DMS153 treated with DMSO at 0.1 percent for 48 hours (cell line): ENCODE data around the gene PCTP.

ENCODE experiments used
- DNase-seq: peaks from one replicate; lab custom pipeline; 2025; ENCODE audit not compliant: unreplicated experiment; lab: John Stamatoyannopoulos, UW

Gene PCTP

DNA sequence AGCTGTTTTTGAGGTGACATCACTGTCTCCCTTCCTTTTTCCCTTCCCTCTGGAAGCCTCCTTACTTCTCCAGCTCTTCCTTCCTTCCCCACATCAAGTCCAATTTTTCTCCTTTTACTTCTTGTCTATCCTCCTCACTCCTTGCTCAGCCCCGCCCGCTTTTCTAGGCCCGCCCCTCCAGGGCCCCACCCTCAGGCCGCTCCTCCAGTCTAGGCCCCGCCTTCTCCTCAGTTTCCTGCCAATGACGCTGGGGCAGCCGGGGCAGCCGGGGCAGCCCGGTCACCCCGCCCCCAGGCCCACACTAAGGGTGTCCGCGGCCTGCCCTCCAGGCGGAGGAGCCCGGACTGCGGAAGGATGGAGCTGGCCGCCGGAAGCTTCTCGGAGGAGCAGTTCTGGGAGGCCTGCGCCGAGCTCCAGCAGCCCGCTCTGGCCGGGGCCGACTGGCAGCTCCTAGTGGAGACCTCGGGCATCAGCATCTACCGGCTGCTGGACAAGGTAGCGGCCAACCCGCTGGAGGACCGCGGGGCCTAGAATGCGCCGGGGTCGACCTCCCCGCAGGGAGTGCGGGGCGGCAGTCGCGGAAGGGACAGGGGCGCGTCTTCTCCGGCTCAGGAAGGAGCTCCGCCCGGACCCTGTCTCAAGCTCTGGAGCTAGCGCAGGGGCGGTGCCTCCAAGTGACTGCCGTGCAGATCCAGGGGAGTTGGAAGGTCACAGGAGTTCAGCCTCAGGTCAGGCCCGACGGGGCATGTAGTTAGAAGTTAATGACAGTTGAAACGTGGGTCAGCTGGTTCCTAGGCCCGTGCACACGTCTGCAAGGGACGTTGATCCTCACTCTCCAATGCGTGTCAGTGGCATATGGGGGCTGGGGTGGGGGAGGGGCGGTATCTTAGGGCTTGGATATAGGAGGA is at the start of gene PCTP:
Gene PCTP (plus strand): TSS at position 302 of the 908 bp plus-strand sequence. CDS start 53 bp downstream, at position 355.
- peak; percentile 80 for DNase-seq

DNA sequence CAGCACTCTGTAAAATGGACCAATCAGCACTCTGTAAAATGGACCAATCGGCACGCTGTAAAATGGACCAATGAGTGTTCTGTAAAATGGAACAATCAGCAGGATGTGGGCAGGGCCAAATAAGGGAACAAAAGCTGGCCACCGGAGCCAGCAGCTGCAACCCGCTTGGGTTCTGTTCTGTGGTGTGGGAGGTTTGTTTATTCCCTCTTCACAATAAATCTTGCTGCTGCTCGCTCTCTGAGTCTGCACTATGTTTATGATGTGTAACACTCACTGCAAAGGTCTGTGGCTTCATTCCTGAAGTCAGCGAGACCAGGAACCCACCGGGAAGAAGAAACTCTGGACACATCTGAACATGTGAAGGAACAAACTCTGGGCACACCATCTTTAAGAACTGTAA is 48.7 kb upstream of the PCTP start:
- DNase-seq: no peak

DNA sequence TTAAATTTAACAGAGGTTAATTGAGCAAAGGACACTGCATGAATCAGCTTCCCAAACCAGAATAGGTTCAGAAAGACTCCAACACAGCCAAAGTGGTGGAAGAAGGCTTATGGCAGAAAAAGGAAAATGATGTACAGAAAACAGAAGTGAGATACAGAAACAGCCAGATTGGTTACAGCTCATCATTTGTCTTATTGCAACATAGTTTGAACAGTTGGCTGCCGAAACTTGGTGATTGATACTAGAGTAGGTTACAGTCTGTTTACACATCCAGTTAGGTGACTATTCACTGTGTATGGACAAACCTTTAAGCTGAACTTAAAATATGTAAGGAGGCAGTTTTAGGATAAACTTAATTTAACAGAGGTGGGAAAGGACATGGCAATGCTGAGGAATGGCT is 46.5 kb upstream of the PCTP start:
- no peak for DNase-seq

DNA sequence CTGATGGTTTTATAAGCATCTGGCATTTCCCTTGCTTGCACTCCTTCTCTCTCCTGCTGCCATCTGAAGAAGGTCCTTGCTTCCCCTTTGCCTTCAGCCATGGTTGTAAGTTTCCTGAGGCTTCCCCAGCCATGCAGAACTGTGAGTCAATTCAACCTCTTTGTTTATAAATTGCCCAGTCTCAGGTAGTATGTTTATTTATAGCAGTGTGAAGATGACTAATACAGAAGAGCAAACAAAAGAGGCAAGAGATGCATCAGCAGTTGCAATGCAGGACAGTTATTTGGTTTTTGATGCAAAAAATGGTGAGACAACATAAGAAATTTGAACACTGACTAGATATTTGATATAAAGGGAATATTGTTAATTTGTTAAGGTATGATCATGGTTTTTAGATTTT is 45.0 kb upstream of the PCTP start:
- DNase-seq: peak; percentile 20

DNA sequence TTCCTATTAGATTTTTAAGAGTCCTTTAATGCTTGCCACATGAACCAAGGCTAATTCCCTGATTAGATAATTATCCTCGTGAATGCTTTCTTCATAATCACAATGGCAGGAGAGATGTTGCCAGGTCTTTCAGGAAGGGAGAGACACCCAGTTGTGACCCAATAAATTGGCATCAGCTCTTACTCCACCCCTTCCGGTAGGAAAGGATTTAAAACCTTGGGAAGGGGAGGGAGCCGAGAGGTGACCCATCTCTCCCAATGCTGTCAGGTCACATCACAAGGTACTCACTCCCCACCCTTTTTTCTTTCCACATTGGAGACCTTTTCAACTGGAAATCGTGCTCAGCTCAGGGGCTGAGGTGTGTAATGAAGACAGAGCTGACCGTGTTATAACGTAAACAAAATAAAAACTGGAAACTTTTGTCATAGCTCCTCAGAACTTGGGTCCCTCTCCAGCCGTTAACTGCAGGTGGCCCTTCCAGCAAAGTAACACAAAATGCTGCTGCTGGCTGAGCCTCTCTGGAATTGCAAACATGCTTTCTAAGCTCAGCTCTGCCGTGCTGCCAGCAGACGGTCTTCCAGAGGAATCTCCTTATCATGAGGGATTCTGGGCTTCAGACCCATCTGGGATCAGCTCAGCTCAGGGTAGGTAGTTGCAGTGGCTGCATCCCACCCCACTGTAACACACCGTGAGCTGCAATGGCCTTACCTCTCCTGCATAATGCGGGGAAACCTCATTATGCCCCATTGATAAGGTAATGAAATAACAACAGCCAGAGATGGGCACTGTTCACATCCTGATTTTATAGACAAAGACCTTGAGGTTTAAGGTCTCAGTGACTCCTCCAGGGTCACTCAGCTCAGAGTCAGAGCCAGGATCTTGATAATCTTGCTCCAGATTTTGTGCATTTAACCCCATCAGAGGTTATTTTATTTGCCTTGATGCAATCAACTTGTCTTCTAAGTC is 43.8 kb upstream of the PCTP start:
- DNase-seq: no peak

DNA sequence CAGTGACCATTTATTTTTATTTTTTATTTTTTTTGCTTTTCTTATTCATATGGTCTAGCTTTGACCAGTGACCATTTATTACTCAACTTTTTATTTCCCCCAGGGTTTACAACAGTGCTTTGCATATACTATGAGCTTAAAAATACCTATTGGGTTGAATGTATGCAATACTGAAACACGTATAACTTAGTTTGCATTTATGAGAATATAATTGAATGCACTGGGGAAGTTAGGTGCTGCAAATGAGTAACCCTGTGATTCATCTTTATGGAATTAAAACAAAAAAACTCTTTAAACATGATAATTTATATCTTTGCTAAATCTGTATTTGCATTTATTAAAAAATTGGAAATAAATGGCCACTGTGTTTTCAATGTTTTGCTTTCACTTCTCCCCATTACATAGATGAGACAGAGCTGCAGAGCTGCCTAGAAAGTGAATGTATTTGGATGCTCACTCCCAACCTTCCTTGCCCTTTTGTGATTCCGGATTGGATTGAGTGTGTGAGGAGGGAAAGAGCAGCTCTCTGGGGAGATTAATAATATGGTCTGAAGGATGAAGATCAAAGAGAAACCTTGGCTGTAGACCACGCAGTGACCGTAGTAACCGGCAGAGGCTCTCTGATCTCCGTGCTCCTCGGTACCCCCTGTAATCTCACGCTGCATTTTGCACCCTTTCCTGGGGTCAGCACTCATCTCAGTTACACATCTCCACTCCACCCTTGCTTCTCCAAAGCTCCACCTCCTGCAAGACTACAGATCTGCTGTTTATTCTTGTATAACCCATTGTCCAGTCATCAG is 42.5 kb upstream of the PCTP start:
- no peak for DNase-seq

DNA sequence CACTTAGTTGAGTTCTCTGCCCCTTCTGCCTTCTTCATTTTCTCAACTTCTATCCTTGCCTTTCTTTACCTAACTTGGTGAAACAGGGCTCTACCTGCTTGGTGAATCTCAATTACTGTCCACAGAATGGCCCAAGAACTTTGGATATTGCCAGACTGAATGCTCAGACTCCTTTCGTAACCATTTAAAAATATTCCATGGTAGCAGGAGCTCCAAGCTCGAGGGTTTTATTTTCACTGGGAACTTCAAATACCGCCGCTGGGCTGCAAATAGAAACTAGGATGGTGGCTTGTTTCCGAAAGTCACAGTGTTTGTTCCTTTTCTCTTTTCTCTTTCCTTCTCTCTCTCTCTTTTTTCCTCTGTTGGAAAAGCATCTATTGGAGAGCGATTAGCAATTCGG is 41.4 kb upstream of the PCTP start:
- no peak for DNase-seq

DNA sequence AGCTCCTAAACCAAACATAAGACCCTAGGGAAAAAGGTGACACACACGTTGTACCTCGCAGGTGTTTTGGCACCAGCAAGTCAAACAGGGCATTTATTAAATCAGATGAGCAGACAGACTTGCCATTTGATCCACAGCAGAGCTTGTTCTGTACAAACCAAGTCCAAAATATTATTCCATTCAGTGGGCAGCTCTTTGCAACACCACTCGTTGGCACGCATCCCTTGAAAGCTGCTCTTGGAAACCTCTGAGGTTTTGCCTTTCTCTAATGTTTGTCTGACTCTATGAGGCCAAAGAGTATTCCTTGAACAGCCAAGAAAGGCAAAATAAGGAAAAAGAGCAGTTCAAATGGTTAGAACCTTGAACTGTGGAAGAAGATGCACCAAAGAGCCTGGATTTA is 40.9 kb upstream of the PCTP start:
- DNase-seq: peak; percentile 28

DNA sequence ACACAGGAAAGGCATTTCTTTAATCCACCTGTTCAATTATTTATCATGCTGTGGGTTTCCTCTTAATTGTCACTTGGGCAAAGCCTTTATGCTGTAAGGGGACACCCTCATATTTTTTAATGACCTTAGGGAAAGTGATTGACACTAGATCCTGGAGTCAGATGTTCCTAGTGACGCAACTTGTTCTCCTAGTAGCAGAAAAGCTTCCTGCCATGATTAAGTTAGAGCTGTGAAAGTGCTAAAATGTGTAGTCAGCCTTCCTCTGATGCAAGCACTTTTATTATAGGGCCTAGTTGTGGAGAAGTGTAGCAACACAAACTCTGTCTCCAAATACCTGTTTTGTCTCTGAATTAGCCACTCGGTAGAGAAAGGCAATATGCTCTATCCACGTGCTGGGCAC is 40.4 kb upstream of the PCTP start:
- peak; percentile 64 for DNase-seq

DNA sequence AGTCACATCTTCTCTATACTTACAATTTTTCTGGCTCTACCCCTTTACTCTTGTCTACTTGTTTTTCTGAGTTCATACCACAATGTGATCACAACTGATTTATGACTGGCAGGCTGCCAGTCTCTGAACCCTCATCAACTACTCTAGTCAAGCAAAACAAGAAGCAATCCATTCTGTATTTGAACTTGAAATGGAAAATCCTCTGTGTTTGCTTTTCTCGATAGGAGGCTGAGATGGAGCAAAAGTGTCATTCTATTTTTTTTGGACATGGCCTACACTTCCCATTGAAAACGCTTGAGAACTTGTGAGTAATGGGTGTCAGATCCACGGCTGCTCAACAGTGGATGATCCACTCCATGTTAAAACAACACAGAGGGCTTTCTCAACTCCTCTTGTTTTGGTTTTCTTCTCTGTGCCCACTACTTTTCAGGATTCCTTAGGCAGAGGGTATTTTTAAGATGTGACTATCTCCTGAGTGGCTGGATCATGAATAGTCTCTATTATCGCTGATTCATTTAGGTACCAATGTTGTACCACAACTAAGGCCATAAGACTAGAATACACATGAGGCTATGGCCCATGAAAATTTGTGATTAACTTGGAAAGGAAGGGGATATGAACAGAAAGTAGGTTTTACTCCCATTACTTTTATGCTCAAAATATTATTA is 39.9 kb upstream of the PCTP start:
- DNase-seq: peak; percentile 64

DNA sequence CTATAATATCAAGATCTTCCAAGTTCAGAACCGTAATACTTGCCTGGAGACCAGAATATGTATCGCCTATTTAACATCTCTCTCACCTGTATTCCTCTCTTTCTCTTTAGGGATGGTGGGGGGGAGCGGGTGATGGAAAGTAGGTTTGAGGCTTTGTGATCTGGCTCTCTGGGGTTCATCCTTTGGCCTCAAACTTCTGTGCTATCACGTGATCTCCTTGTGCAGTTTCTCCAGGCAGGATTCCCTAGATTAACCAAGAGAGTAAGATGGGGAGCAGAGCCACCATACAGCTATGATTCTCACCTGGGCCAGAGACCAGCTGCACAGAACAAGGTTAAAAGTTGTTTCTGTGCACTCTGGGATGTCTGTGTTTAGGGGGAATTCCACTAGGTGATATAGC is 33.4 kb upstream of the PCTP start:
- no peak for DNase-seq

DNA sequence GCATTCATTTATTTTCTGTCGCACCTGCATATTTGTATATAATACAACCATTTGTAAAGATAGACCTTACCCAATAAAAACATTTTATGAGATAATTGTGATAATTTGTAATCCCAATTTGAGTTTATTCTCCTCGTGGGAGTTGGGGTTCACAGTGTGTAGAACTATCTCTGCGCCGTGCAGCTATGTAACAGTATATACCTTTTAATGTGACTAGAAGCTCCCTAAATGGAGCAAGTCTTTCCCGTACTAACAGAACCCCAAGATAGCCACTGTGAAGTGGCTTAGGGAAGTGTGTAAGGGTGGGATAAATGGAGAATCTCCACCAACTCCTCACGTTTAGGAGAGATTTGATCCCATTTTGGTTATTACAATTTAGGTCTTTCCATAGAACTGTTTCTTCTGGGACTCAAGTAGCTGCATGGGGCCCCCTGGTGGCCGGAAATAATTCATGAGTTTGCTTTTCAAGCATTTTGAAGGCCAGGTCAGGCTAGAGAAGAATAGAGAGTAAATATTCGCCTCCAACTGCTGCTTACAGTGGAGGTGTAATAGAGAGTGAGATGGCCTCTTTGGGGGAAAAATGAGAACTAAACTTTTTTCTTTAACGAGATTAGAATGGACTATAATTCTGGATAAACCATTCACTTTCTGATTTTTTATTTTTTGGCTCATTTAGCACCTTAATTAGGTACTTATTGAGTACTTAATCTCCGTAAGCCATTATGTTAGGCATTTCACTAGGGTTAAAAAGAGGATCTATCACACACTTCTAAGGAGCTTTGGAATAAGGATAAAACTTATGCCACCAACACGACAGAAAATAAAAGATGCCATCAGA is 32.7 kb upstream of the PCTP start:
- DNase-seq: peak; percentile 47

DNA sequence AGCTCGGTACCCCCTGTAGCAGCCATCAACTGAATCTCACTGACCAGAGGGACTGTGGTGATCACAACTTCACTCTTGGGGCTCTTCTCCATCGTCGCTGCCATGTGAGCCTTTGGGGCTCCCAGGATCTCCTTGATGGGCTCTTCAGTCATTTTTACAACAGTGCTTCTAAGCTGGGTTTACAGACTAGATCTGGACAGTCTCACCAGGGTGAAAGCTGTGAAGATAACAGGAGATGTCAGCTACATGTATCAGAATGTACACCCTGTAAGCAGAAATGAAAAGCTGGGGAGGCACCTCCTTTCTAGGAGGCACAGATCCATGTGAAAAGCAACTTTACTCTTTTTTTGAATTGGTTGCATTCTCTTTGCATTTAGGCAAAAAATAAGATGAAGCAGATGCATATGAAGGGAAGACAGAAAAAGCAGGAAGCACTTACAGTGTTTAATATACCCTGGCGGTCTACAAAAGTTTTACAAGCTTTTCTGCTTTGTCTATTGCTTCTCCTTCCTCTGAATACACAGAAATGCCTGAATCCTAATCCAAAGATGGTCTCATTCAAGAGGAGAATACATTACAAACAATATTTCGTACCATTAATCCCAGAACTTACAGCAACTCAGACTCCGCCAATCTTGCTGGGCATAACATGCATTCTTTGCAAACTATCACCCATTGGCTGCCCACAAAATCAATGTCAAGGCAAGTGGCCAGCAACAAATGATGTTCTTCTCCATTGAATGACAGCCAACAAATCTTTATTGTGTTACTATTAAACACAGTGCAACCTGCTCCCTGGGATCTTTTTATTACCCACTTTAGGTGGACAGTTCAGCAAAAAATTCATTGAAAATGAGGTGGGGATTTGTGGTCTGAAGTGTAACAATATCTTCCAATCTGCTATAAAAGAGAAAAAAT is 29.7 kb upstream of the PCTP start:
- DNase-seq: no peak

DNA sequence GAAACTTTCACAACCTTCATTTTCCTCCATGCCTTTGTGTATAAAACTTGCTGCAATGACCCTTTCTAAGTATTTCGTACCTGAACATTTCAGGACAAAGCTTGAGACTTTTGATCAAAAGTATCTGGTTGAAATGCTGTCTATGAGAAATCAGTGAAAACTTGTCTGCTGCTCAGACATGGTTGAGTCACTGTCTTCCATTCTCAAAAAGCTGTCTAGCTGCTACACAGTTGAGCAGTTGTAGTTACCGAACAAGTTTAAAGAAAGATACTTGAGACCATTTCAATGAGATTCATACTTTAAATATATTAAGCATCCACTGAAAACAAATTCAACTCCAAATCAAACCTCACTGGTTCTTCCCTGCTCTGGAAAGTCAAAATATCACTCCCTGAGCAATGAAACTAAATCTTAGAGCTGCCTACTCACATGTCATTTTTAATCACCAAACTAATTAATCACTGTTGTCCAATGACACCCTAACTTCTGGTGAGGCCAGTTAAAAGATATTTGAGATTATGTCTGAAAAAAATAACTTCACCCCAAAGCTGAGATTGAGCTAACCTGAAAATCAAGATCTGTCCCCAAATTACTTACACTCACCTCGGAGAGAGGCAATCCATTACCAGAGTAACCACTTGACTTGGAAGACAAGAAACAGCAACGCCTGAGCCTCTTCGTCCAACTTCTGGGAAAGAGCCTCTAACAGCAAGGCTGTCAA is 28.7 kb upstream of the PCTP start:
- no peak for DNase-seq

DNA sequence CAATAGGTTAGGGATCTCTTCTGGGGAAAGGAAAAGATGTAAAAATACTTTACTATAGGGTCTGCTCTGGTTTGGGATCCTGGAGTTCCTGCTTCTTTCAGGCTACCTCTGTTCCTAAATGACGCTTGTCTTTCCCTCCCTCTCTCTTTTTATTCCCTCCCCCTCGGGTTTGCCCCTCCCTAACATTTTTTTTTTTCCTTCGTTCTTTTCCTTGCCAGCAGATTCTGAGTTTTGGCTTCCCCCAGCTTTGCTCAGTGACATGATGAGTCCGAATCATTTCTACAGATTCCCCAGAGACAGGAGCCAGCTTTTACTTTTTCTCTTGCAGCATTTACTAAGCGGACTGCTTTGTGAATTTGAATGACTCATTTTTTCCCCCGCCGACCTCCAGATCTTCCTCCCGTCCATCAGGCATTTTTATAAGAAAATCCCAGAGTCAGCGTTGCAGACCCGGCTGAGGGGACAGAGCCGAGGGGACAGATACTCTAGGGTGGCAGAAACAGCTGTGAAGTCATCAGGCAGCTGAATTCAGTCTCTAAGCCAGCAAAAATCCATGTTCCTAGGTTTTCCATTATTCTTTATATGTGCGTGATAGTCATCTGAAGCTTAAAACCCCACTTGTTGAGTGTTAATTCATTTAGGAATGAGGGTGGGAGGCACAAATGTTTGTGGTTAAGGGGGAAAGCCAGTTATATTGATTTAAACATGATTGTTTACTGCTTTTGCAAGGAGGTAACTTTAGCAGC is 27.9 kb upstream of the PCTP start, which contains the start of gene TMEM100:
Gene TMEM100 (minus strand): TSS at position 123 of the 746 bp plus-strand sequence. CDS start 1,794 bp downstream, outside the sequence.
- no peak for DNase-seq

DNA sequence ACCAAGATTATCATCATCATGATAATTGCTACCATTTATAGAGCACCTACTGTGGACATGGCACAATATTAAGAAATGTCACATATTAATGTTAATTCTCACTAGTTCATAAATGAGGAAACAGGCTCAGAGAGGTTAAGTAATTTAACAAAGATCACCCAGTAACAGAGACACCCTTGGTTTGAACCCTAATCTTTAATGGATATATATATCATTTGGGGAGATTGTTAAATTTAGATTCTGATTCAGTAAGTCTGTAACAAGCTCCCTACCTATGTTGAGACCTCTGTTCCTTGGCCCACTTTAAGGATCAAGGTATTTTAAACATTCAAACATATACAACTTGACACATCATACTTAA is 27.4 kb upstream of the PCTP start:
- no peak for DNase-seq

DNA sequence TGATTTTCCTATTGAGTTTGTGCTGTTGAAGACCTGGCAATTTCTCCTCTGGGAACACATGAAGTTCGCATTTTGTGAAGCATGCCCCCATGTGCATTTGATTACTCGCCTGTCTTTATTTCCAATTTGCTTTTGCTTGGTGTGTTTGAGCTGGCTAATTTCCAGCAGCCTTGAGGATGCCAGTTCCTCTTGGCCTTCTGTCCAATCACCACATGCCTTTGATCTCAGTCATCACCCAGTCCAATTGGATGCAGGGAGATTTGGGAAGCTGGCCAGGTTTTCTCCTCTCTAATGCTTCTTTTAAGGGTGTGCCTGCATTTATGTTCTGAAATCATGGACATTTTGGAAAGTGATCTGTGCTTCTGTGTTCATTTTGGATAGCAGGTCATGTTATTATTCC is 24.4 kb upstream of the PCTP start:
- DNase-seq: peak; percentile 68
